CD14-positive monocyte (primary cell): Measurements from ENCODE around the gene RAP2A. TPM values are rescaled to one million over a fixed set of nuclear protein-coding genes. Genes with fewer than 3 reads are reported as not detected.

ENCODE experiments used
- DNase-seq, 3 donors: peaks; one replicate each; pipeline ENCODE4 v3.0.0-alpha.2; 2011 to 2022
- H2AFZ ChIP-seq: 2 replicates; pipeline ENCODE4 v1.6.0; 2012; ENCODE audit warnings: mild to moderate bottlenecking, low read depth, low read length, inconsistent platforms; ENCODE audit not compliant: insufficient read depth, poor library complexity, severe bottlenecking
- H3K27ac ChIP-seq, 2 donors: 1 replicate in 1 of 2; 2 replicates in 1 of 2; pipeline ENCODE4 v1.5.1; 2012 to 2013; ENCODE audit warnings: low read length in 2 of 2, control low read depth in 1 of 2, inconsistent platforms in 1 of 2, low read depth in 1 of 2, mild to moderate bottlenecking in 1 of 2
- H3K27me3 ChIP-seq, 2 donors: one replicate each; pipeline versions ENCODE4 v1.6.0 to v1.6.1; 2011 to 2013; ENCODE audit warnings: low read length in 2 of 2; ENCODE audit not compliant: control insufficient read depth in 2 of 2, insufficient read depth in 2 of 2
- H3K36me3 ChIP-seq, 2 donors: replicated peaks in 1 of 2; 1 replicate in 1 of 2; 2 replicates in 1 of 2; pipeline versions ENCODE4 v1.5.1 to v1.6.1; 2012 to 2013; ENCODE audit warnings: low read length in 2 of 2, control low read depth in 1 of 2, inconsistent platforms in 1 of 2, mild to moderate bottlenecking in 1 of 2; ENCODE audit not compliant: insufficient read depth in 2 of 2, control insufficient read depth in 1 of 2
- H3K4me1 ChIP-seq, 2 donors: 1 replicate in 1 of 2; 2 replicates in 1 of 2; pipeline versions ENCODE4 v1.5.1 to v1.6.1; 2012 to 2013; ENCODE audit warnings: low read length in 2 of 2, control low read depth in 1 of 2, inconsistent platforms in 1 of 2, mild to moderate bottlenecking in 1 of 2, moderate library complexity in 1 of 2; ENCODE audit not compliant: insufficient read depth in 2 of 2, control insufficient read depth in 1 of 2
- H3K4me2 ChIP-seq: replicated peaks from 2 replicates; pipeline ENCODE3; 2012; ENCODE audit warnings: low read length, moderate library complexity, mild to moderate bottlenecking; ENCODE audit not compliant: poor library complexity, severe bottlenecking; ENCODE audit errors: extremely low read depth
- H3K4me3 ChIP-seq, 3 experiments: fragments of 200-600 bp in 1 of 3; sonication (generic) in 1 of 3; replicated peaks in 1 of 3; 1 replicate in 2 of 3; 2 replicates in 1 of 3; pipeline ENCODE4 v1.5.1; 2011 to 2013; ENCODE audit warnings: low read length in 3 of 3, mild to moderate bottlenecking in 3 of 3, control low read depth in 2 of 3, low read depth in 2 of 3, inconsistent platforms in 1 of 3, moderate library complexity in 1 of 3
- H3K79me2 ChIP-seq: 2 replicates; pipeline ENCODE4 v1.6.0; 2012; ENCODE audit warnings: mild to moderate bottlenecking, control low read depth, inconsistent platforms, low read length, moderate library complexity; ENCODE audit not compliant: insufficient read depth
- H3K9ac ChIP-seq: 2 replicates; pipeline ENCODE4 v1.6.0; 2017; ENCODE audit warnings: low read length, mild to moderate bottlenecking; ENCODE audit not compliant: insufficient read depth, poor library complexity, severe bottlenecking
- H3K9me3 ChIP-seq, 2 donors: replicated peaks in 1 of 2; 1 replicate in 1 of 2; 2 replicates in 1 of 2; pipeline versions ENCODE4 v1.5.1 to v1.6.1; 2012 to 2013; ENCODE audit warnings: low read length in 2 of 2, control low read depth in 1 of 2; ENCODE audit not compliant: control insufficient read depth in 1 of 2, insufficient read depth in 1 of 2
- H4K20me1 ChIP-seq: 2 replicates; pipeline ENCODE4 v1.6.0; 2012; ENCODE audit warnings: mild to moderate bottlenecking, low read length, control low read depth, moderate library complexity; ENCODE audit not compliant: insufficient read depth
- H3K27ac Mint-ChIP-seq, 7 donors: one replicate each; pipeline ENCODE4 v1.8.0; 2020; ENCODE audit warnings: mild to moderate bottlenecking in 7 of 7, mixed read lengths in 7 of 7, moderate library complexity in 6 of 7, inconsistent platforms in 2 of 7
- H3K27me3 Mint-ChIP-seq, 3 donors: one replicate each; pipeline ENCODE4 v1.8.0; 2021 to 2022; ENCODE audit warnings: low read depth in 3 of 3, mild to moderate bottlenecking in 3 of 3, mixed read lengths in 3 of 3, moderate library complexity in 3 of 3, inconsistent platforms in 1 of 3
- H3K36me3 Mint-ChIP-seq, 2 donors: one replicate each; pipeline ENCODE4 v1.8.0; 2020; ENCODE audit warnings: mixed read lengths in 2 of 2, inconsistent platforms in 1 of 2, mild to moderate bottlenecking in 1 of 2
- H3K4me1 Mint-ChIP-seq: one replicate; pipeline ENCODE4 v1.8.0; 2020; ENCODE audit warnings: mild to moderate bottlenecking, mixed read lengths
- H3K4me3 Mint-ChIP-seq, 2 donors: one replicate each; pipeline ENCODE4 v1.8.0; 2020; ENCODE audit warnings: mild to moderate bottlenecking in 2 of 2, mixed read lengths in 2 of 2, moderate library complexity in 1 of 2
- H3K9me3 Mint-ChIP-seq, 7 donors: one replicate each; pipeline ENCODE4 v1.8.0; 2020 to 2022; ENCODE audit warnings: mixed read lengths in 7 of 7, mild to moderate bottlenecking in 6 of 7, moderate library complexity in 6 of 7, inconsistent platforms in 2 of 7
- WGBS: methylation state at CpG from one replicate; pipeline ENCODE4 v1.1.5; 2013; ENCODE audit warnings: missing lambda C conversion rate; ENCODE audit not compliant: insufficient coverage; 5-methylcytosine and 5-hydroxymethylcytosine counted together
- intact Hi-C, 2 donors: fragments of 100-400 bp; cut with micrococcal nuclease; formaldehyde crosslinking; loops; one replicate each; pipeline versions ENCODE4 v1.15.0 to v1.15.1; 2023
- polyA plus RNA-seq, 3 donors: library from polyadenylated mRNA; depleted of rRNA in 1 of 3; unstranded in 2 of 3; stranded (reverse) in 1 of 3; fragments of 300-500 nt in 2 of 3; fragments of >200 nt in 1 of 3; fragmentation: Illumina TruSeq in 2 of 3; gene quantifications; 1 replicate in 2 of 3; 2 replicates in 1 of 3; pipeline ENCODE4 v1.2.3, GENCODE V29; 2012 to 2021
- TF ChIP-seq, protein P1 (sequence below): fragments of 200-600 bp; IDR thresholded peaks from one replicate; pipeline ENCODE4 v1.8.0; 2022; ENCODE audit warnings: antibody characterized with exemption, mild to moderate bottlenecking

Gene RAP2A
- polyA plus RNA-seq, 3 donors = 2.3 to 5.3 (median 4.5) TPM

DNA sequence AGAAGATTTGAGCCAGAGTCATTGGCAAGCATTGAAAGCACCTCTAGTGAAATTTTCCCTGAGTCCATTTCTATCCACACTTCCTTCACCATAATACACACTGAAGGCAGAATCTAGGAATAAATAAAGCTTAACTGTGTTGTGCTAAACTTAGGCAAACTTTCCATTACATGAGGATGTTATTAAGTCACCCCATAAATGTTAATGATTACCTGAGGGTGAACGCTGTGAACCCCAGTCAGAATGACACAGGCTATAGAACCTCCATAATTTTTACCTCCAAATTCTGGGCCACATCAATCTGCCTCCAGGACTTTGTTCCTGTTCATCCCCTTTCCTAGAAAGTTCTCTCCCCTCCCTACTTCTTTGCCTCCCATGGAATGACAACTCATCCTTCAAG, 71.0 kb downstream of the RAP2A start:
- H3K36me3 ChIP-seq = no peaks in the 10 kb centered on the region
- intact Hi-C loops = no loop called here
- Mint-ChIP-seq H3K27ac (no peak overlapping the region), H3K36me3 (no peaks in the 10 kb centered on the region), H3K27me3 (peaks cover 0 to 4% (median 2%) of the 10 kb centered on the region in 3 donors), H3K4me1 (no peaks in the 10 kb centered on the region), H3K4me3 (no peak overlapping the region), H3K9me3 (peaks cover 0 to 8% (median 3%) of the 10 kb centered on the region in 7 donors)
- H3K9me3 ChIP-seq = no peaks in the 10 kb centered on the region
- H3K9ac ChIP-seq = no peak overlapping the region
- H3K27me3 ChIP-seq = no peaks in the 10 kb centered on the region
- WGBS = 100% methylated on average over 1 of the region's 1 CpG
- no peak overlapping the region for H3K27ac ChIP-seq
- H3K4me3 ChIP-seq = no peak overlapping the region
- TF ChIP-seq, protein P1, sequence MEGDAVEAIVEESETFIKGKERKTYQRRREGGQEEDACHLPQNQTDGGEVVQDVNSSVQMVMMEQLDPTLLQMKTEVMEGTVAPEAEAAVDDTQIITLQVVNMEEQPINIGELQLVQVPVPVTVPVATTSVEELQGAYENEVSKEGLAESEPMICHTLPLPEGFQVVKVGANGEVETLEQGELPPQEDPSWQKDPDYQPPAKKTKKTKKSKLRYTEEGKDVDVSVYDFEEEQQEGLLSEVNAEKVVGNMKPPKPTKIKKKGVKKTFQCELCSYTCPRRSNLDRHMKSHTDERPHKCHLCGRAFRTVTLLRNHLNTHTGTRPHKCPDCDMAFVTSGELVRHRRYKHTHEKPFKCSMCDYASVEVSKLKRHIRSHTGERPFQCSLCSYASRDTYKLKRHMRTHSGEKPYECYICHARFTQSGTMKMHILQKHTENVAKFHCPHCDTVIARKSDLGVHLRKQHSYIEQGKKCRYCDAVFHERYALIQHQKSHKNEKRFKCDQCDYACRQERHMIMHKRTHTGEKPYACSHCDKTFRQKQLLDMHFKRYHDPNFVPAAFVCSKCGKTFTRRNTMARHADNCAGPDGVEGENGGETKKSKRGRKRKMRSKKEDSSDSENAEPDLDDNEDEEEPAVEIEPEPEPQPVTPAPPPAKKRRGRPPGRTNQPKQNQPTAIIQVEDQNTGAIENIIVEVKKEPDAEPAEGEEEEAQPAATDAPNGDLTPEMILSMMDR = no peak
- no peak for DNase-seq
- H3K4me1 ChIP-seq = no peaks in the 10 kb centered on the region
- H2AFZ ChIP-seq = no peak overlapping the region
- H3K79me2 ChIP-seq = no peaks in the 10 kb centered on the region
- H4K20me1 ChIP-seq = no peaks in the 10 kb centered on the region
- no peak overlapping the region for H3K4me2 ChIP-seq

DNA sequence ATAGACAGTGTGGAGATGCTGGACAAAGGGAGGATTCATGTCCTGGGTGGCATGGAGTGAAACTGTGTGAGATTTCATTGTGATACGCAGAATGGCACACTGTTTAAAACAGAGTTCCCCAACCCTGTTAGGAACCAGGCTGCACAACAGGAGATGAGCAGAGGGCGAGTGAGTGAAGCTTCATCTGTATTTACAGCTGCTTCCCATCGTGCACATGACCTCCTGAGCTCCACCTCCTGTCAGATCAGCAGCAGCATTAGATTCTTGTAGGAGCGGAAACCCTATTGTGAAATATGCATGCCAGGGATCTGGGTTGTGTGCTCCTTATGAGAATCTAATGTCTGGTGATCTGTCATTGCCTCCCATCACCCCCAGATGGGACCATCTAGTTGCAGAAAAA, 72.5 kb downstream of the RAP2A start:
- no peaks in the 10 kb centered on the region for H3K27me3 ChIP-seq
- no peak overlapping the region for H3K4me2 ChIP-seq
- intact Hi-C loops = no loop called here
- no peaks in the 10 kb centered on the region for H3K36me3 ChIP-seq
- Mint-ChIP-seq H3K36me3 (no peaks in the 10 kb centered on the region), H3K9me3 (peaks cover 0 to 8% (median 3%) of the 10 kb centered on the region in 7 donors), H3K4me1 (no peaks in the 10 kb centered on the region), H3K27ac (no peak overlapping the region), H3K4me3 (no peak overlapping the region), H3K27me3 (peaks cover 0 to 4% (median 2%) of the 10 kb centered on the region in 3 donors)
- no peaks in the 10 kb centered on the region for H3K79me2 ChIP-seq
- no peaks in the 10 kb centered on the region for H3K4me1 ChIP-seq
- H3K27ac ChIP-seq = no peak overlapping the region
- no peak overlapping the region for H3K4me3 ChIP-seq
- H3K9ac ChIP-seq = no peak overlapping the region
- 80% methylated on average over 1 of the region's 4 CpGs for WGBS
- no peak for DNase-seq
- TF ChIP-seq, protein P1 = no peak
- no peaks in the 10 kb centered on the region for H3K9me3 ChIP-seq
- no peak overlapping the region for H2AFZ ChIP-seq
- H4K20me1 ChIP-seq = no peaks in the 10 kb centered on the region
